GM21526 (cell line): ENCODE data around the gene MAGEA6.
"Not testable (repeated sequence)": the region's sequence is repeated elsewhere in the genome, so short reads cannot be mapped to it uniquely, and the experiment has no call there.

ENCODE experiments used
- ATAC-seq: cut with Tn5 transposase; IDR thresholded peaks from one replicate; pipeline ENCODE4 v1.9.1; 2021; ENCODE audit warnings: moderate library complexity; ENCODE audit not compliant: unreplicated experiment, low FRiP score

Gene MAGEA6

DNA sequence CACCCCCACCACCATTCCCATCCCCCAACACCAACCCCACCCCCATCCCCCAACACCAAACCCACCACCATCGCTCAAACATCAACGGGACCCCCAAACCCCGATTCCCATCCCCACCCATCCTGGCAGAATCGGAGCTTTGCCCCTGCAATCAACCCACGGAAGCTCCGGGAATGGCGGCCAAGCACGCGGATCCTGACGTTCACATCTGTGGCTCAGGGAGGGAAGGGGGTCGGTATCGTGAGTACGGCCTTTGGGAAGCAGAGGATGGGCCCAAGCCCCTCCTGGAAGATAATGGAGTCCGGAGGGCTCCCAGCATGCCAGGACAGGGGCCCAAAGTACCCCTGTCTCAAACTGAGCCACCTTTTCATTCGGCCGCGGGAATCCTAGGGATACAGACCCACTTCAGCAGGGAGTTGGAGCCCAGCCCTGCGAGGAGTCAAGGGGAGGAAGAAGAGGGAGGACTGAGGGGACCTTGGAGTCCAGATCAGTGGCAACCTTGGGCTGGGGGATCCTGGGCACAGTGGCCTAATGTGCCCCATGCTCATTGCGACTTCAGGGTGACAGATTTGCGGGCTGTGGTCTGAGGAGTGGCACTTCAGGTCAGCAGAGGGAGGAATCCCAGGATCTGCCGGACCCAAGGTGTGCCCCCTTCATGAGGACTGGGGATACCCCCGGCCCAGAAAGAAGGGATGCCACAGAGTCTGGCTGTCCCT lies 35.2 kb downstream of the MAGEA6 start:
- not testable (repeated sequence) for ATAC-seq

DNA sequence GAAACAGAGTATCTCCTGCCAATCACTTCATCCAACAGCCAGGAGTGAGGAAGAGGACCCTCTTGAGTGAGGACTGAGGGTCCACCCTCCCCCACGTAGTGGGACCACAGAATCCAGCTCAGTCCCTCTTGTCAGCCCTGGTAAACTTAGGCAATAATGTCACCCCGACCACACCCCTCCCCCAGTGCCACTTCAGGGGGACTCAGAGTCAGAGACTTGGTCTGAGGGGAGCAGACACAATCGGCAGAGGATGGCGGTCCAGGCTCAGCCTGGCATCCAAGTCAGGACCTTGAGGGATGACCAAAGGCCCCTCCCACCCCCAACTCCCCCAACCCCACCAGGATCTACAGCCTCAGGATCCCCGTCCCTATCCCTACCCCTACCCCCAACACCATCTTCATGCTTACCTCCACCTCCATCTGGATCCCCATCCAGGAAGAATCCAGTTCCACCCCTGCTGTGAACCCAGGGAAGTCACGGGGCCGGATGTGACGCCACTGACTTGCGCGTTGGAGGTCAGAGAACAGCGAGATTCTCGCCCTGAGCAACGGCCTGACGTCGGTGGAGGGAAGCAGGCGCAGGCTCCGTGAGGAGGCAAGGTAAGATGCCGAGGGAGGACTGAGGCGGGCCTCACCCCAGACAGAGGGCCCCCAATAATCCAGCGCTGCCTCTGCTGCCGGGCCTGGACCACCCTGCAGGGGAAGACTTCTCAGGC lies 36.1 kb downstream of the MAGEA6 start, which contains the start of the genes CSAG1 and MAGEA12:
Gene CSAG1 (minus strand): TSS at position 461 of the 715 bp plus-strand sequence. CDS start 1,261 bp downstream, outside the sequence.
Gene MAGEA12 (plus strand): TSS at position 497 of the 715 bp plus-strand sequence. CDS start 2,405 bp downstream, outside the sequence.
- ATAC-seq, result no peak

DNA sequence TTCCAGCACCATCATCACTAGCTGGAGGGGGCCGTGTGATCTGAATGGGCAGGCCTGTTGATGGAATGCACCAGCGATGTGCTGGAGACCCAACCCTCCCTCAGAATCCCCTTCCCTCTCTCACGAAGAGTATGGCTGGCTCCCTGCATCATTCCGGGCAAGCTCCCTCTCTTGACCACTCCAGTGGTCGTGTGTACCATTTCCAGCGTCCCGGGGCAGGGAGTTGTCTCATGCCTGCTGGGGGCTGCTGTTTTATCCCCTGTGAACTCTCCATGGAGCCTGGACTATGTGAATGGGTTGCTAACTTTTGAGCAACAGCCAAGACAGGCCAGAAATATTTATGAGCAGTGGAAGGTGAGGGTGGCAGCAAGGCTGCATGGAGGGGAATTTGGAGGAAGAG lies 44.1 kb downstream of the MAGEA6 start:
- ATAC-seq, result no peak
